GM13976 (cell line): ENCODE results near the gene RIMS4.
A peak's percentile ranks its signal among the peaks of the same experiment; 100 is the strongest.

Experiments used
- DNase-seq: peaks from one replicate; pipeline ENCODE4 v3.0.0; 2012; ENCODE audit warnings: low spot score
- CTCF ChIP-seq: IDR thresholded peaks from 2 replicates; pipeline ENCODE4 v1.5.1; 2012; ENCODE audit warnings: borderline replicate concordance, mild to moderate bottlenecking; ENCODE audit not compliant: insufficient read depth; ENCODE audit errors: extremely low read depth, missing control alignments, control extremely low read depth
- in situ Hi-C: fragments of 300-500 bp; cut with MboI; formaldehyde crosslinking; loops from one replicate; pipeline ENCODE4 v1.12.0; 2022; ENCODE audit warnings: low sequenced_read_pairs, mixed read lengths, inconsistent platforms; ENCODE audit not compliant: unreplicated experiment

RIMS4 gene

DNA sequence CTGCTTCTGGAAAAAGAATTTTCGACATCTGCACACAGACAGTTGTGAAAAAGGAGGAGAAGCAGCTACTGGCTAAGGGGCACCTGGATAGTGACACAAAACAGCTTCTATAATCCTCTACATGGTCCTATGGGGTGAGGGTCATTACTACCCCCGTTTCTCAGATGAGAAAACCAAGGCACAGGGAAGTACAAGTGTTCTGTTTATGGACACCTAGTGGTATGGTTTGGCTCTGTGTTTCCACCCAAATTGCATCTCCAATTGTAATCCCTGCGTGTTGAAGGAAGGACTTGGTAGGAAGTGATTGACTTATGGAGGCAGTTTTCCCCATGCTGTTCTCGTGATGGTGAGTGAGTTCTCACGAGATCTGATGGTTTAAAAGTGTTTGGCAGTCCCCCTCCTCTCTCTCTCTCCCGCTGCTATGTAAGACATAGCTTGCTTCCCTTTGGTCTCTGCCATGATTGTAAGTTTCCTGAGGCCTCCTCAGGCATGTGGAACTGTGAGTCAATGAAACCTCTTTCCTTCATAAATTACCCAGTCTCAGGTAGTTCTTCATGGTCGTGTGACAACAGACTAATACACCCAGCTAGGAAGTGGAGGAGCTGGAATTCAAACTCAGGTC lies 67.2 kb downstream of the RIMS4 start:
- in situ Hi-C loops: loop anchor here (10.0 kb wide), 1 partner anchor 122 kb away; no protein-coding TSS in a partner anchor
- no peak for DNase-seq
- TF ChIP-seq CTCF: no peak

DNA sequence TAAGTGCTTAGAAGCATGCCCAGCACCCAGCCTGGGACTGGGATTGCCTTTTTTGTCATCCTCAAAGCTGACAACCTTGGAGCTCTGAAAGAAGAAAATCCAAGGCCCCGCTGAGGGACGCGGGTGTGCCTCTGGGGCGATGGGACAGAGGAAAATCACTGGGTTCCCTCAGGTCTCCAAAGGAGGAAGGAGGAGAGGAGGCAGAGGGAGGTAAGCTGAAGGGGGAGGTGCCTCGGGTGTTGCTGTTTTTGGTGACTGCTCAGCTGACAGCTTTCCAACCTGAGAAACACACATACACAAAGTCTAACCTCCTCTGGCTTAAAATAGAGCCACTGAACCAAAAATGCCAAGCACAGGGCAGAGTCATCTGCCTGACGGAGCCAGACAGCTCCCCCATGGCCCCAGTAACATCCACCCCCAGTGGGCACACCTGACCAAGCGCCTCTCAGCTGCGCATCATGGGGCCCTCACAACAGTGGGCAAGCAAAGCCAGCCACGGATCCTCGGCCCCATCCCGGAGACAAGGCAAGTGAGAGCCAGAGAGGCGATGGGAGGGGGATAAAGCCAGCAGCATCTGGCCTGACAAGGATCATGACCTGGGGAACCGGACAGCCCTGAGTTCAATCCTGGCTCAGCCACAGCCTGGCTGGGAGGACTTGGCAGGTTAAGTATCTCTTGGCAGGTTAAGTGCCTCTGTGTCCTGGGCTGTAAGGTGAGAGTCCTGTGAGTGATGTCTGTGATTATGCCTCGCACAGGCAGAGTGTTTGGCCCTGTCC lies 67.9 kb downstream of the RIMS4 start:
- DNase-seq: no peak
- TF ChIP-seq CTCF: no peak
- in situ Hi-C loops: loop anchor here (10.0 kb wide), 1 partner anchor 122 kb away; no protein-coding TSS in a partner anchor

DNA sequence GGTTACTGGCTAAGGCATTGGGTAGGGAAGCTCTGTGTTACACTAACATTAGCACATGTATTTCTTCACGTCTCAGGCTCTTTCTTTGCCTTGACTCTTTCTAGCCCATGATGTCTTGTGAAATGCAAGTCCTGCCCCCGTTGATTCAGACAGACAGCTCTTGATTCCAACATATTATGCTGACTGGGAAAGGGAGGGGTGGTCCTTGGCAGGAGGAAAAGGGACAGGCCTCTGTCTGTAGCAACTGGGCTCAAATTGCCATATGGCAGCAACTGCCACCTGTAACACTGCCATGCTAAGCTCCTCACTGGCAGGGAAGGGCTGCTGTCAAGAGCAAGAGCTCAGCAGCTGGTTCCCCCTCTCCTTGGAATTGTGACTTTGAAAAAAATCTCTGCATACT lies 70.4 kb downstream of the RIMS4 start:
- DNase-seq: no peak
- in situ Hi-C loops: loop anchor here (10.0 kb wide), 1 partner anchor 125 kb away; no protein-coding TSS in a partner anchor
- no peak for TF ChIP-seq CTCF

DNA sequence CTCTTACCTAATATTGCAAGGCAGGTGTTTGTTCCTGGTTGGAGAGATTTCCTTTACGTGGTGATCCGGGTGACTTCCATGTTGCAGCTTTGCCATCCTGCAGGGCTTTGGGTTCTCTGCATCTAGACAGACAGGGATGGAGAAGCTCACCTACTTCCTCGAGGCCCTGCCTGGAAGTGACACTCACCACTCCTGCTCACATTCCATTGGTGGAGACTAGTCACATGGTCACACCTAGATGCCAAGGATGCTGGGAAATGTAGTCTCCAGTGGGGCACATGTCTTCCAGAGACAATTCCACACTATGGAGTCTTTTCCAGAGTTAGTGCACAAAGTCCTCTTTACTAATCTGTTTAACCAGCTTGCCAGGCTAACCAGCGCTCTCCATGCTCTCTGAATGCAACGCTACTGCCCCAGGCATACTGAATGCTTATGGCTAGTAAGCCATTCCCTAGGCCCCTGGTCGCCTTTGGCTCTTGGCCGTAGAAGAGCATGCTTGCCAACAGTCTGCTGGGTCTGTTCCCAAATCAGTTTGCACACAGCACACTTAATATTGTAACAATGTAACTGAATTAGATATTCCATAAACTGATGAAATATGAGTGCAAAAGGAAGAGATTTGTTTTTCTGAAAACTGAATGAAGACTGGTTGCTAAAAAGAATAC lies 71.4 kb downstream of the RIMS4 start:
- DNase-seq: peak; percentile 77
- TF ChIP-seq CTCF: no peak
- in situ Hi-C loops: no loop called here

GRCh38 chr20:44737116-44737515 lies 73.2 kb downstream of the RIMS4 start:
- no peak for DNase-seq
- in situ Hi-C loops: no loop called here
- no peak for TF ChIP-seq CTCF

DNA sequence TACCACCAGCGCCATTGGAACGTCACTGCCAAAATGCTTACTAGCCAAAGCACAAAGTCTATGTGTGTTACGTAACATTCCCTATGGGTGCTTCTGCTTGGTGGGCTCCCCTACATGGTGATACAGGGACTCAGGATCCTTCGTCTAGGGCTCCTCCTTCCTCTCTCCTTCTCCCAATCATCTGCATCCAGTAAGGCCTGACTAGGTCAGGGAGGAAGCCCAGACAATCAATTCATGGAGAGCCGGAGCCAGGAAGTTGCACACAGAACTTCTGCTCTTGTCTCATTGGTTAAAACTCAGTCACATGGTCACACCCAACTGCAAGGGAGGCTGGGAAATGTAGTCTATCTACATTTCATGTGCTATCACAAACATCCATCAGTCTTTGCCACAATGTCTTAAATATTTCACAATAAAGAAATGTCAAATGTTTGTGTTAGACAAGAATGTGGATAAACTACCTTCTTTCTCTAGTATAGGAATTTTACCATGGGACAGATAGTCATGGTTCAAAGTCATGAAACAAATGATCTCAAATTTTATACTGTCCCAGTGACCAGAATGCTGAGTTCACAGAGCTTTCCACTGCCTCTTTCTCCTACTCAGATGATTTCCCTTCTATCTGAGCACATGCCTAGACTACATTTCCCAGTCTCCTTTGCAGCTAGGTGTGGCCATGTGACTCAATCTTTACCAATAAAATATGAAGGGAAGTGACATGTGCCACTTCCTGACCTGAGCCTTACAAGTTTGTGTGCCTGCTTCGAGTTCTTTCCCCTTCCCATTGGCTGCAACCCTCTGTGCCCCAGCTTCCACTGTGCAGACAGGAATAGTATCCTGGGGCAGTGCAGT lies 74.0 kb downstream of the RIMS4 start:
- no peak for DNase-seq
- in situ Hi-C loops: no loop called here
- no peak for TF ChIP-seq CTCF
